AG08396 (cell line): Measurements from ENCODE around the gene OFD1.
"Not testable (repeated sequence)": the region's sequence is repeated elsewhere in the genome, so short reads cannot be mapped to it uniquely, and the experiment has no call there.

Source experiments
- DNase-seq: peaks from one replicate; pipeline ENCODE4 v3.0.0; 2012; ENCODE audit warnings: low spot score, mixed read lengths

OFD1 gene

DNA sequence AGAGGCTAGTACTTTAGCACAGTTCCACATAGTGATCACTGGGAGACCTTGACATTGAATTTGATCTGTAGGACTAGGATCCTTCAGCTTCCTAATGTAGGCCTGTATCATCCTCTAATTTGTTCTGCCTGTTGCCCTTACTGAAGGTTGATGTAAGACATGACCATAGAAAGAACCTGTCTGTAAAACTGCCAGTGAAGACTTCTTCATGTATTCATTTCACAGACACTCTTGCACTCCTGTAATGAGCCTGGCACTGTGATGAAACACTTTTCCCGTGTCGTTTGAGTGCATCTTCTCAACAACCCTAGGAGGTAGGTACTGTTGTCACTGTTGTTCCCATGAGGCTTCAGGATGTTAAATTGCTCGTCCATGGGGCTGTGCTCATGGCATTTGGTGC is 31.0 kb upstream of the OFD1 start:
- no peak for DNase-seq

DNA sequence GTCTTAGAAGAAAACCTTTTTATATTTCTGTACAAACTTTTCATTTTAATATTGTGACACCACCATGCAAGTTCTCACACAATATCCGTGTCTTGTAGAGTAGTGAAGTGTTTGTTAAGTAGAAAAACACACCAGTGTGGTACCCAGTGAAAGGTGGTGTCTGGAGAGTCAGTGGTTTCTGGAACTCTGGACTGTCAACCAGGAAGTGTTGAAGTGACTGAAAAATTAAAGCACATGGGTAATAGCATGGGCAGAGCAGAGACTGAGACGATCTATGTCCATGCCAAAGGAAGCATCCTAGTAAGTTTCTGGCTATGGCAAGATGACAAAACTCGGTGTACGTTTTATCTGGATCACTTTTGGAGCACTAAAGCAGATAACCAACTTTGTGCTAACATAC is 23.4 kb upstream of the OFD1 start:
- no peak for DNase-seq

DNA sequence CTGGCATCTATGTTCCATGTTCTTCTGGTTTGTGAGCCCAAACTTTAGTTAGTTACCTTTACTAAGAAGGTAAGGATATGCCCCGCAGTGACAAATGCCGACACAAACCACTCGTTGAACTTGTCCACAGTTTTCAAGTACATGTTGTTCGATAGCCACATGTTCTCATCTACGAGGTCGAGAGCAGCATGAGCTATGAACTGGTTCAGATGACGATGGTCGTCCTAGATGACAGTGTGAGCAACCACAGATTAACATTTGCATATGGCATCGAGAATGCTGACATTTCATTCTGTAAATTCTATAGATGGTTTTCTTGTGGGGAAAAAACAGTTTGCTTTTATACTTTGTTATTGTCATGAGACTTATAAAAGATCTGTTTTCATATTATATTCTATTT is 18.1 kb upstream of the OFD1 start:
- DNase-seq, result no peak

DNA sequence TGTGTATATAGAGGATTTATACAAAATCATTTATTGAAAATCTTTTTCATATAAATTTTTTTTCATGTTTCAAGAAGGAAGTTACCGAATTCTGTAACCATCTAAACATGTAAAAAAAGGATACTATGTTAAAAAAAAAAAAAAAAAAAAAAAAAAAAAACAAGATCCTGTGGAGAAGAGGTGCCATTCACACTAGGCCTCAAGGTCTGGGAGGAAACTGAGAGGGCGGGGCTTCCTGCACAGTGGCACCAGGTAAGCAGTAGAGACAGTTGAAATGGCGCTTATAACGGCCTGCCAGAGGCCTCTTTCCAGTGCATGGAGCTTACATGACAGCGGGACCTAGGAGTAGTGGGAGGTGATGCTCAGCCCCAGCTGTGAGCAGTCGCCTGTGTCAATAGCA is 17.6 kb upstream of the OFD1 start:
- no peak for DNase-seq

DNA sequence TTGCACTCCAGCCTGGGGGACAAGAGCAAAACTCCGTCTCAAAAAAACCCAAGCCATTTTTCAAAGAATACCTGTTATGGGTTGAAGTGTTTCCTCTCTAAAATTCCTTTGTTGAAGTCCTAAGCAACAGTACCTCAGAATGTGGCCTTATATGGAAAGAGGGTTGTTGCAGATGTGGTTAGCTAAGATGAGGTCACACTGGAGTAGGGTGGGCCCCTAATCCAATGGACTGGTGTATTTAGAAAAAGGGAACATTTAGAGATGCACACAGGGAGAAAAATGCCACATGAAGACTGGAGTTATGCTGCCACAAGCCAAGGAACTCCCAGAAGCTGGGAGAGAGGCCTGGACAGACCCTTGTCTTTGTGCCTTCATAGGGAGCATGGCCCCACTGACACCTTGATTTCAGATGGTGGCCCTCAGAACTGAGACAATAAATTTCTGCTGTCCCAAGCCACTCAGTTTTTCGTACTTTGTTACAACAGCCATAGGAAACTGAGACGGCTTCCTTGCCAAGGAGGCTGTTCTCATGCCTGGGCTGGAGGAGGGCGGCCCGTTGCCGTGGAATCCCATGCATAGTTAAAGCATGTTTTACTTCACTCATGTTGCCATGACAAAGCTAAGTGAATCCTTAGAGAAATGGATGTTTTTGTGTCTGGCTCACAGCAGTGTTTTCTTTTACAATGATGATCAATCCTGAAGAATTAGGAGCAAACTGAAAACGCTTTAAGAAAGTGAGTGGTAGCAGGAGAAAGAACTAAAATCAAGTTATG is 16.7 kb upstream of the OFD1 start:
- peak; percentile 24 for DNase-seq

DNA sequence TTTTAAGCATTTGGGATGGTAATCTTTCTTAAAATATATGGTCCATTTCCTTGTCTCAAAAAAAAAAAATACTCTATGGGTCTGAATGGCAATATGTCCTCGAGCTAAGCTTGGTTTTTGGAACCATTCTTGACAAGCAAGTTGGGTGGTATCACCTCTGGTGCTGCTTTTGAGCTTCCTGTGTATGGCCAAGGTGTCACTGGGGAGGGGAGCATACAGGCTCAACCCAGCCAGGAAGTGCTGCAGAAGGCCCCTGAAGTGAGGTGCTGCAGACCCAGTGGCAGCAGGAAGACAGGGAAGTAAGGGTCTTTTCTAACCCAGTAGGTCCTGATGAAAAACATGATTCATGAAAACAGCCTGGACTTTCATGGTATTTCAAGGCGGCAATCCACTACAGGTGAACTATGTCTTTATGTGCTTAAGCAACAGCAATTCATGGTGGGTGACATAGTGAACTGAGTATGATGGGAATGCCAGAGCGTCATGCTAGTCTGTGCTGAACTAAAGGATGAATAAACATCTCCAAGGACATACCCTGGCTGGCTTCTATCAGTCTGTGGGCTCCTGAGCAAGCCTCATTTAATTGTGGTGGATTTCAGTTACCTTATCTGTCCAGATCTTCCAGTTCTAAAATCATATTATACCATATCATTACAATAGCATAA is 15.2 kb upstream of the OFD1 start:
- no peak for DNase-seq

DNA sequence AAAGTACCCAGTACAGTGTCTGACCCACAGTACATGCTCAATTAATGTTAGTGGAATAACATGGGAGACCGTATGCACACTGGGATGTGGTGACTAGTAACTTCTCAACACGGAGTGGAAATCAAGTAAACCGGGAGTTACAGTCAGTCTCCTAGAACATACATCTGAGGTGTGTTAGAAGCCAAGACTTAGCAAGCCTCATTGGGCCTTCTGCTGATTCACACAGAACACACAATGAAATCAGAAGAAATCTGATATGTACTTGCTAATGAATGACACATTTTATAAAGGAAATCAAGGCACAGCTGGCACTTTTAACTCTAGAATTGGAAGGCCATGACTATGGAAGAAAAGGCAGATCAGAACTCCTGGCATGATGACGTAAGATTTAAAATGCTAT is 13.2 kb upstream of the OFD1 start:
- no peak for DNase-seq

DNA sequence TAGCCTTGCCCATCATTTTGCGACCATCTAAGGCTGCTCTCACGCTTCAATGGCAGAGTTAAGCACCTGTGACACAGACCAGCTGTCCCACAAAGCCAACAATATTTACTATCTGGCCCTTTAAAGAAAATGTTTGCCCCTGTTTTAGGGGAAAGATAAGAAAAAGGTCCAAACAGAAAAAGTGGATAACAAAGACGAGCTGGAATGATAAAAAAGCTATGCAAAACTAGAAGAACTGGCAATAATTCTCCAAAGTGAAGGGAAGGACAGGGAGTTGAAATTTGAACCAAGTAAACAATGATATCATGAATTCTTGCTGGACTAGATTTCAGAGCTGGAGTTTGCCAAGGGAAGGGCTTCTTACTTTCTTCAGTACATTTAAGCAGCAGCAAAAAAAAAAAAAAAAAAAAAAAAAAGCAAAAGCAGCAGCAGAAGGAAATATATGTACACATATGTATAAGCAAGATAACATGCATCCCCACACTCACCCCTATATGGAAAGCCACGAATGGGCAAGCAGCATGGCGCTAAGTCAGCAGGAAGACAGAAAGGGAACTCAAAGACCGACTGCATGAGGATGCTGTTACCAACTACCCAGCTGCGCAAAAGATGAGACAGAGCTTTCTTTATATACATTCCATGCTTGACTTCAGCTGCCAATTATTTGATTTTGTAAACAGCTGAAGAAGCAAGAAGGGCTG is 12.6 kb upstream of the OFD1 start:
- DNase-seq, result peak; percentile 31

DNA sequence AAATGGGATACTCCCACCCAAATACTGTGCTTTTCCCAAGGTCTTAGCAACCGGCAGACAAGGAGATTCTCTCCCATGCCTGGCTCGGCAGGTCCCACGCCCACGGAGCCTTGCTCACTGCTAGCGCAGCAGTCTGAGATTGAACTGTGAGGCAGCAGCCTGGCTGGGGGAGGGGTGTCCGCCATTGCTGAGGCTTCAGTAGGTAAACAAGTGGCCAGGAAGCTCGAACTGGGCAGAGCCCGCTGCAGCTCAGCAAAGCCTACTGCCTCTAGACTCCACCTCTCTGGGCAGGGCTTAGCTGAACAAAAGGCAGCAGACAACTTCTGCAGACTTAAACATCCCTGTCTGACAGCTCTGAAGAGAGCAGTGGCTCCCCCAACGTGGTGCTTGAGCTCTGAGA is 9.7 kb upstream of the OFD1 start:
- not testable (repeated sequence) for DNase-seq

DNA sequence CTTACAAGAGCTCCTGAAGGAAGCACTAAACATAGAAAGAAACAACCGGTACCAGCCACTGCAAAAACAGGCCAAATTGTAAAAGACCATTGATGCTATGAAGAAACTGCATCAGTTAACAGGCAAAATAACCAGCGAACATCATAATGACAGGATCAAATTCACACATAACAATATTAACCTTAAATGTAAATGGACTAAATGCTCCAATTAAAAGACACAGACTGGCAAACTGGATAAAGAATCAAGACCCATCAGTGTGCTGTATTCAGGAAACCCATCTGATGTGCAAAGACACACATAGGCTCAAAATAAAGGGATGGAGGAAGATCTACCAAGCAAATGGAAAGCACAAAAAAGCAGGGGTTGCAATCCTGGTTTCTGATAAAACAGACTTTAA is 8.0 kb upstream of the OFD1 start:
- not testable (repeated sequence) for DNase-seq

DNA sequence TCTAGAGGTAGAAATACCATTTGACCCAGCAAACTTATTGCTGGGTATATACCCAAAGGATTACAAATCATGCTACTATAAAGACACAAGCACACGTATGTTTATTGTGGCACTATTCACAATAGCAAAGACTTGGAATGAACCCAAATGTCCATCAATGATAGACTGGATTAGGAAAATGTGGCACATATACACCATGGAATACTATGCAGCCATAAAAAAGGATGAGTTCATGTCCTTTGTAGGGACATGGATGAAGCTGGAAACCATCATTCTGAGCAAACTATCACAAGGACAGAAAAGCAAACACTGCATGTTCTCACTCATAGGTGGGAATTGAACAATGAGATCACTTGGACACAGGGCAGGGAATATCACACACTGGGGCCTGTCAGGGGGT is 4.0 kb upstream of the OFD1 start:
- DNase-seq, result not testable (repeated sequence)

DNA sequence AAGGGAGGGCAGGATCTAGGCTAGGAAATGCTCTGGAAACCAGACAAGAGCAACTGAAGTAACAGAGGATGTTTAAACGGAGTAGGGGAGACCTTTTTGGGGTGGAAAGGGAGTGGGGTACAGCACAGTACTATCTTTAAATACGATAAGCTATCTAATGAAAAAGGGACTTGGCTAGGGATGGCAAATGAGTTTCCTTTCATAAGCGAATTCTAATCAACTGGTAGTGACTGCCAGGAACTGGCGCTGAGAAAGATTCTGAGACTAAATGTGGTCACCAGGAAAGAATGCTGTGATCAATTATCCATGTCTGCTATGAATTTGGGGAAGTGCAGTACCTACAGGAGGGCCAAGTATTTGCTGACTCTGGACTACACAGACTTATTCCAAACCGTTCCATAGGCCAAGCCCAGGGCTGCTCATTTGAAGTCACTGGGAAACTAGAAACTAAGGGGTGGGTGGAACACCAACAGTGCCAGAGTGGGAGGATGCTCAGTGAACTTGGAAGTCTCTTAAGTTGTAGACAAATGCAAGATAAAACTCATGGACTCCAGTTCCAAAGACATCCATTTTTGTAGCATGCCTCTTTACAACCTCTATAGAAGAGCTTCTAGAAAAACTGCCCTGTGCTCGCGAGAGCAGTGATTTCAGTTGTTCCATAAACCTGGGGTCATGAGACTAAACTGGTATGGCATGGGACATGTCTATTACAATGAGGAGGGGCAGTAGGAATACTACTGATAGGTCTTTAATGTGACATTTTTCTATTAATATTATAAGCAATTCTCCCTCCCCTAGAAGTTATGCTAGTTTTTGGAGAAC is 2.1 kb upstream of the OFD1 start:
- no peak for DNase-seq

DNA sequence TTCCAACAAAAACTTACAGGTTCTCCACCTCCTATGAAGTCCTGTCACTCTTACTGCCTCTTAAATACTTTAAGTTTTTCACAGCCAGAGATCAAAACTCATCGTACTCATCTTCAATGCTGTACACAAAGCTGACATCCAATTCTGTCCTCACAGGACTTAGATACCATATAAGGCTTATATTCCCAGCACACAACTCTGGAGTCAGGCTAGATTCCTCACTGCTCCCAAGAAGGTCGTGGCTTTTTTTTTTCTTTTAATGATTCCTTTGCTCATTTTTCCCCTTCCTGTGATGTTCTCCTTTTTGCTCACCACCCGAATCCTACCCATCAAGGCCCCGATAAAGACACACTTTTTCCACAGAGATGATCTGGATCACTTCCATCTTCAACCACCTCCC is 1.0 kb upstream of the OFD1 start:
- no peak for DNase-seq

DNA sequence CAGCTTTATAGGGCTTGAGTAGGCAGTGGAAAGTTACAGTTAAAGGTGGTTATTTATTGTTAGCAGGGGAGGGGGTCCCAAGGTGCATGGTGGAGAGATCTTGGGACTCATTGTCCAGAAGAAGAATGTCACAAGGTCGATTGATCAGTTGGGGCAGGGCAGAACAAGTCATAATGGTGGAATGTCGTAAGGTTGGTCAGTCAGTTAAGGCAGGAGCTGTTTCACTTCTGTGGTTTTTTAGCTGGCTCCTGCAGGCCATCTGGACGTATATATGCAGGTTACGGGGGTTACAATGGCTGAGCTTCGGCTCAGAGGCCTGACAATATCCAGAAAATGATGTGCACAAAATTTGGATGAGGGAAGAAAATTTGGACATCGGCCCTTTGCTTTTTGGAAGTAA is 7.1 kb downstream of the OFD1 start:
- DNase-seq, result no peak

DNA sequence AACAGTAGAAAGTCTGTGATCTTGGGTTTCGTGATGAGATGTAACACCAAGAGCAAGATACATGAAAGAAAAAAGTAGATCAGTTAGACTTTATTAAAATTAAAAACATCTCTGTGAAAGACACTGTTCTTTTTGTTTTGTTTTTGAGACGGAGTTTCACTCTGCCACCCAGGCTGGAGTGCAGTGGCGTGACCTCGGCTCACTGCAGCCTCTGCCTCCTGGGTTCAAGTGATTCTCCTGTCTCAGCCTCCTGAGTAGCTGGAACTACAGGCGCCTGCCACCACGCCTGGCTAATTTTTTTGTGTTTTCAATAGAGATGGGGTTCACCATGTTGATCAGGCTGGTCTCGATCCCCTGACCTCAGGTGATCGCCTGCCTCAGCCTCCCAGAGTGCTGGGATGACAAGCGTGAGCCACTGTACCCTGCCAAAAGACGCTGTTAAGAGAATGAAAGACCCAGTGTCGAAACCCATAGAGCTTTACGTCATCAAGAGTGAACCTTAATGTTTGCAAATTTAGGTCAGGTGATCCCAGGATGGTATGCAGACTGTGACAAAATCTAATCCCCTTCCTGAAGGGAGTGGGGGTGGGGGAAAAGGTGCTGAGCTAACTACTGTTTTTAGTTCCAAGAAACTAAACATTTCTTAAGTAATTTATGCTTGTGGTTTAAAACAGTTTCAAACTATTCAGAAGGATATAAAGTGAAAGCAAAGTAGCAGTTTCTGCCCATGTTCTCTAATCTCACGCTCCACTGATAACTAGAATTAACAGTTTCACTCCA is 8.0 kb downstream of the OFD1 start:
- no peak for DNase-seq

DNA sequence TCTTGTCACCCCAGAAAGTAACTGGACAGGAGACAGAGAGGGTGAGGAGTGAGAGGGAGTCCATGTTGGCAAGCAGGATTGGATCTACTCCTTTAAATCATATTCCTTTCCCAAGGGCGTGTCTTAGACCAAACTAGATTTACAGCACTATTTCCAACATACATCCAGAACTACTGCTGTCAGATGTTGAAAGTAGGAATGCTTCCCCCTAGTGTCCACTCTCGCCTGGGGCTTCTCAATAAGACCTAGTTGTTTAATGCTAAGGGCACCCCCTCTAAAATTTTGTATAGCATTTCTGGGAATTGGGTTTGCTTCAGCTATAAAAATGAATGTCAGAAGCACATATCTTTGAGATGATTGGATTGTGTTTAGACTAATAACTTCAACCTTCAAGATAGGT is 13.3 kb downstream of the OFD1 start:
- DNase-seq, result peak; percentile 45

DNA sequence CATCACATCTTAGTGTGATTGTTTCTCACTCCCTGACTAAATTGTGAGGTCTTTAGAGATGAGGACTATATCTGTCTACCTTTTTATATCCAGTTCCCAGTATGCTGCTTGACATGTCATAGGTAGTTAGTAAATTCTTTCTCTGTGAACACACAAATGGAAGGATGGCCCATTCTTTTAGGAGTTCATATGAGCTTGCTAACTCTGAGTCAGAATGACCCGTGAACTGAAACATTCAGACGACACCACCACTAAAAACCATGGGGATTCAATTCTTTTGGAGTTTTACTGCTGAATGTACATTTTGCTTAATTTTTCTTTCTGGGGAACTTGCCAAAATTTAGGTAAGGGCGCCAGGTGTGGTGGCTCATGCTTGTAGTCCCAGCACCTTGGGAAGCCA is 13.9 kb downstream of the OFD1 start:
- DNase-seq, result no peak

DNA sequence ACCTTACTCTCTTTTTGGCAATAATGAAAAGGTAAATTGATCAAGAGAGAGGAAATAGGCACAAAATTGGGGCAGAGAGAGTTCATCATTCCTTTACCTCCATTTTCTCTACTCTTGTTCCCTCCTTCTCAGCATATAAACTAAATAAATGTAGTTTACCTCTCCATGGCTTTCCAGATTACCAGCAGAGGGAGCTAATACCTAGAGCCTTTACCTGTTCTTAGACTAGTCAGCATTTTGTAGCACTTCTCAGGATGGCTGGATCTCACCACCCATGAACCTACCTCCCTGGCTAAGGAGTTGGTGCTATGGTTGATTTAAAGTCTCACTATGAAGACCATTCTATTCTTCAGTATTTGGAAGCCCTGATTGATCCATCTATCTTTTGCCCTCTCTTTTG is 15.7 kb downstream of the OFD1 start:
- DNase-seq, result peak; percentile 12

DNA sequence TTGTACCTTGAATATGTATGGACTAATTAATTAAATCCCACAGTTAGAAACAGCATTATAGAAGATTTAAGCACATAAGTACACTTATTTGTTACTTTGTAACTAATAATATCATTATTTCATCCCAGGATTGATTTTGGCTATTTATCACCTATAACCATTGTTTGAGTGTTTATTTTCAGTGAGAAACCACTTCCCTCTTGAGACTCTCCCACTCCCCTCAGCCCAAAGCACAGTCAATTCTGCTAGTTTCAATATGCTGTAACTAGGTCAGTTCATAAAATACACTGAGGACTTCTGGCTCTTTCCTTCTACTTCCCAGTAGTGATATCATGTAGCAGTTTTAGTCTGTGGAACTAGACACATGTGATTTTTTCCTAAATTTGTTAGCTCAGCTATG is 16.3 kb downstream of the OFD1 start:
- DNase-seq, result no peak

DNA sequence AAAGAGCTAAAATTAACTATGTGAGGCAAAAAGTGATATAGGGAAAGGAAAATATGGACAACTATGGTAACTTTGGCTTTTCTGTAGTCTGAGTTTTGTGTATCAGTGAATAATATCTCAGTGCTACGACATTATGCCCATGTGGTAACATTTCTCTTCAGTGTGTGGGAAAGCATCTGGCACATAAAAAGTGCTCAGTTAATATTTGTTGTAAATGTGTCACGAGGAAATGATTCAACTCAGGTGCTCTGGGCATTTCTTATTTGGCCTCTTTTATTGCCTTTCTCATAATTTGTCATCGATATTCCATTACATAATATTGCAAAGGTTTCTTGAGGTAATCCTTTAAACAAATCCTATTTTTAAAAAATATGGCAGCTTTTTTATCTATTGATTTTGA is 17.6 kb downstream of the OFD1 start:
- DNase-seq, result no peak

DNA sequence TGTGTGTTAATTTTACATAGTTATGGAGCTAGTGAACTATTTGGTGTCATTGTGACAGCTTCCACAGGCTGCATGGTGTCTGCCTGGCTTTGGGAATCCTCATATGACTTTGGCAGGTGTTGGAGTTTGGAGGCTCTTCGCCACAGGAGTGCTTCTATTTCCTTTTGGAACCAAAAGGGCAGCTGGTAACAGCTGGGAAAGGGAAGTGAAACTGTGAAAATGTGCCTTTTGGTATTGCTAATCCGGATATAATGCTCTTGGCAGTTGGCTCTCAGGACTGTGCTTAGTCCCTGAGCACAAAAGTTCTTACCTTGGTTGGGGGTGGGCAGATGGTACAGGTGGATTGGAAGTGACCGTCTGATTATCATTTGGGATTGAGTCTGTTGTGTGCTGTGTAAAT is 18.1 kb downstream of the OFD1 start:
- no peak for DNase-seq

DNA sequence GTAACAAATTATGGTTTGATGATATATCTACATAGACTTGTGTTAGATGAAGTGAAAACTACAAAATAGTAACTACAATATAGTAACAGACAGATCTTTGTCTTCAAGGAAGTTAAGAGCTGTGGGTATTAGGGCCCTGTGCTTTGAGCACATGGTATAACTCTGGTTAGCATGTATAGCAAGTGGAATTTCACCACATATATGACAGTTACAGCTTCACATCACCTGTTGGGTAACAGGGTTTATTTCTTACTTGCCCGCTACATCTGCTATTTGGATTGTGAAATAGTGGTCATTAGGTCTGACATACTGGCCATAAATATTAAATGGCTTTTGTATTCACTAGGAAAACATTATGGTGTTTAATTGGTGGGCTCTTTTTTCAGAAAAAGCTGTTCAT is 20.2 kb downstream of the OFD1 start:
- DNase-seq, result no peak
